Measurements from ENCODE around the gene RICTOR.
"Not testable (repeated sequence)": the region's sequence is repeated elsewhere in the genome, so short reads cannot be mapped to it uniquely, and the experiment has no call there.

RICTOR gene

DNA sequence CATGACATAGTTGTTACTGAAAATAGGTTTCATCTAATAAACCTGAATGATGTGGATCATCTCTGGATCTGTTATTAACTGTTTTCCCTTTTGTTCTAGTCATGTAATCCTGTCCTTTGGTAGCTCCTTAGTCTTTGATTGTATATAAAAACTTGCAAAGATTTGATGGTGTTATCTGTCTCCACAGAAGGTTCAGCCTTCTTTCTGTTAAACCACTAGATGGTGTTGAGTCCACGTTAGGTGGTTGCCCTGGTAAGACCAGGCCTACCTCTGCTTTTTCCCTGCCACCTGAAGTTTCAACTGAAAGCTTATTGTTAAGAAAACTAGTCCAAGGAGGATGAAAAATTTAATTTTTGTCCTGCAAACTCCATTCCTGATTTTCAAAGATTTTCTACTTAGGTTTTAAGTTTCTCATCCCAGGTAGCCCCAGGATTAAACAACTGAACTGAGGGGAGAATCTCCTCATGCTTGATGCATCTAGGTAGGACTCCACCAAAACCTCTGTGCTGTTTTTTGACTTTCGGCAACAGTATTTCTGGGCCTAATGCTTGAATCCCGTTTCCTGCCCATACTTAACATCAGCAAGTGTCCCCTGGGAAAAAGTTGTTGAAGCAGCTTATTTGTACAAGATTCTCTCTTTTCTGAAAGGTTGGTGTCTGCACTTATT, 68.5 kb downstream of the RICTOR start:
- DNase-seq = no peak

DNA sequence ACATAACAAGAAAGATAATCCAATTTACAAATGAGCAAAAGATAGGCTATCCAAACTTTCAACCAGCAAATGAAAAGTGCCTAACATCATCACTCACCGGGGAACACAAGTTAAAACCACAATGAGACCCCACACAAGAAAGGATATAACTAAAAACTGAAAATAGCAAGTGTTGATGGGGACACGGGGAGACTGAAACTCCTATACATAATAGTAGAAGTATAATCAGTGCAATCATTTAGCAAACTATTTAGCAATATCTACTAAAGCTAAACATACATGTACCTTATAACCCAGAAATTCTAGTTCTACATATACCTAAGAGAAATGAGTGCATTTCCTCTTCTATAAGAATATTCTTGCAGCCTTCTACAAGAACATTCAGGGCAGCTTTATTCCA, 72.5 kb downstream of the RICTOR start:
- DNase-seq = no peak

DNA sequence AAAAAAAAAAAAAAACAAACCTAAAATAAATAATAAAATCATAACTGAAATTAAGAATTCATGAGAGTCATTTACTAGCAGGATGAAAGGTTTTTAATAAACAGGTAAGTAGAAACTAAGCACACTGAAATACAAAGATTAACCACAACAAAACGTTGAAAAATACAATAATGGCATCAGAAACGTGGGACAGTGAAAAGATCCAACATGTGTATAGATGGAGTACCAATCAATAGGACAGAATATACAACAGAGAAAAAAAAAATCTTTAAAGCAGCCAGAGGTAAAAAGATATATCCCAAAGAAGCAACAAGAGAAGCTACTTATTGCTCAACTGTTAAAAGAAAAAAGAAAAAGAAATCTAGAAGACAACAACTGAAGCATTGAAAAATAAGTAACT, 75.2 kb downstream of the RICTOR start:
- DNase-seq = no peak

DNA sequence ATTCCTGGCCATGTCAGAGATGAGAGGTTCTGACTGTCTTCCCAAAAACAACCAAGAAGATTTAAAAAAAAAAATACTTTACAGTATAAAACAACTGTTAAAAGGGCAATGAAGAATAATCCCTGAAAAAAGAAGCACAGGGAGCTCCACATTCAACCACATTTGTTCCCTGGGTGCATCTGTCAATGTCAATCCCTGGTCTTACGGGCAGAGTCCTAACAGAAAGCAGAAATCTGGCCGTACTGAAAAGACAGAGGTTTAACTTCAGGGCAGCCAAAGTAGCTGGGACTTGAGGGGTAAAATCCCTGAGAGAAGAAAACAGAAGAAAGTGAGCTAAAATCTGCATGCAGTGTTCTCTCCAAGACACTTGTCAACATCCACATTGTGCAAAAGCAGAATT, 76.6 kb downstream of the RICTOR start:
- no peak for DNase-seq

DNA sequence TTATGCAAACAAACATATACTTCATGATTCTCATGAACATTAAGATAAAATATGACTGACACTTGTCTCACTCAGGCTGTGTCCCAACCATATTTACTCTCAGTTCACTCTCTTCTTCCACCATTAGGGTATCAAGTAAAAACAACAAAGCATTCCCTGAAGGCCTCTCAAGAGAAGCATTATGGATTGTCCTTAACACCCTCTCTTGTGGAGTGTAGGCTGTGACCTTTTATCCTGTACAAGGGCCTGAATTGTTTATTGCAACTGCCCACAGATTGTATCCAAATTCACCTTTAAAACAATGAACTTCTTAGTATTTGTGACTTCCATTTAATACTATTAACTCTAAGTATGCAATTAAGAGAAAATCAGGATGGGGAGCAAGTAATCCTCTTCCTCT, 78.1 kb downstream of the RICTOR start:
- DNase-seq = no peak

DNA sequence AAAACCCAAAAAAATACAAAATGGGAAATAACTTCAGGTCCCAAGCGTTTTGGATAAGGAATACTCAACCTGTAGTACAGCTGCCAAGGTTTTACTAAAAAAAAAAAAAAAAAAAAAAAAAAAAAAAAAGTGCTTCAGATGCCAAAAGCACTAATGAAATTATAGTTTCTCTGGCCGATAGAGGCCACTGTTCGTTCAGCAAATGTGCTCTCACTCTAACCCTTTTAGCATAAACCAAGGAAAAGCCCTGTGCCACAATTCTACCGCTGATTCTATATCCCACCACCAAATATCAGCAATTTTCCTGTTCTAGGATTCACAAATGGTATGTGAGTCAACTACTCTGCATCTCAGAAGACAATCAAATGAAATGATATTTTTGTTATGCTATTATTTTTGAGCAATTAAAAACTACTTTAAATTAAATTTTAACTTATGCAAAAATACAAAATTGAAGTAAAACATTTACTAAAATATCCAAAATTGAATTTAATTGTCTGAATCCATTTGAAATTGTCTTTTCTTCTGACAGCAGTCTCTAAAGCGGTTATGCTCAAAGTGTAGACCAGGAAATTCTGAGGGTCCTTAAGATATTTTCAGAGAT, 79.8 kb downstream of the RICTOR start:
- DNase-seq = no peak

DNA sequence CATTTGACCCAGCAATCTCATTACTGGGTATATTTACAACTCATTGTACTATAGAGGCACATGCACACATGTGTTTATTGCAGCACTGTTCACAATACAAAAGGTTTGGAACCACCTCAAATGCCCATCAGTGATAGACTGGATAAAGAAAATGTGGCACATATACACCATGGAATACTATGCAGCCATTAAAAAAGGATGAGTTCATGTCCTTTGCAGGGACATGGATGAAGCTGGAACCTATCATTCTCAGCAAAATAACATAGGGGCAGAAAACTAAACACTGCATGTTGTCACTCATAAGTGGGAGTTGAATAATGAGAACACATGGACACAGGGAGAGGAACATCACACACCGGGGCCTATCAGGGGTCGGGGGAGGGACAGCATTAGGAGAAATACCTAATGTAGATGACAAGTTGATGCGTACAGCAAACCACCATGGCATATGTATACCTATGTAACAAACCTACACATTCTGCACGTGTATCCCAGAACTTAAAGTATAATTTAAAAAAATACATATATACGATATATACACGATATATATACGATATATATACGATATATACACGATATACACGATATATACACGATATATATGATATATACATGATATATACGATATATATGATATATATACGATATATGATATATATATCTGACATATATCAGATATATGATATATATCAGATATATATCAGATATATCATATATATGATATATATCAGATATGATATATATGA, 84.1 kb downstream of the RICTOR start:
- DNase-seq = not testable (repeated sequence)

DNA sequence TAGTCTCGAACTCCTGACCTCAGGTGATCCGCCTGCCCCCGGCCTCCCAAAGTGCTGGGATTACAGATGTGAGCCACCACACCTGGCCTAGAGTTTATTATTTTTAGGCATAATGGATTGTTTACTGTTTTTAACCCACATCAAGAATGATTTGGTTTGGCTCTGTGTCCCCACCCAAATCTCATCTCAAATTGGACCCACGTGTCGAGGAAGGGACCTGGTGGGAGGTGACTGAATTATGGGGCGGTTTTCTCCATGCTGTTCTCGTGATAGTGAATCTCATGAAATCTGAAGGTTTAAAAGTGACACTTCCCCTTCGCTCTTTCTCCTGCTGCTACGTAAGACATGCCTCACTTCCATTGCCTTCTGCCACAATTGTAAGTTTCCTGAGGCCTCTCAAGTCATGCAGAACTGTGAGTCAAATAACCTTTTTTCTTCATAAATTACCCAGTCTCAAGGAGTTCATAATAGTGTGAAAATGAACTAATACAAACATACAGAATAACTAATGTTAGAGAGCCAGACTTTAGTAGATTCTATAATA, 88.2 kb downstream of the RICTOR start:
- no peak for DNase-seq

DNA sequence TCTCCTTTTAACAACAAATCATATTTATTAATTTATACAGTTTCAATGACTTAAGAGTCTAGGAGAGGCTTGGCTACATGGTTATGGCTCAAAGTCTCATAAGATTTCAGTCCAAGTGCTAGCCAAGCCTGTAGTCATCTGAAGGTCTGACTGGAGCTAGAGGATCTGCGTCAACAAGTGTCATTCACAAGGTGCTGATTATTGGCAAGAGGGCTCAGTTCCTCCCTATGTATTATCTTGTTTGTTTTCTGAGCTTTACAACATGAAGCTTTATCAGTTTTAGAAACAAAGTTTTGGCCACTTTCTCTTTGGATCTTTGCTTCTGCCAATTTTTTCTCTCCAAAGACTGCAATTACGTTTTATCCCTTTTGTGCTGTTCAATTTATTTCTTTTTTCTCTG, 94.7 kb downstream of the RICTOR start:
- no peak for DNase-seq

DNA sequence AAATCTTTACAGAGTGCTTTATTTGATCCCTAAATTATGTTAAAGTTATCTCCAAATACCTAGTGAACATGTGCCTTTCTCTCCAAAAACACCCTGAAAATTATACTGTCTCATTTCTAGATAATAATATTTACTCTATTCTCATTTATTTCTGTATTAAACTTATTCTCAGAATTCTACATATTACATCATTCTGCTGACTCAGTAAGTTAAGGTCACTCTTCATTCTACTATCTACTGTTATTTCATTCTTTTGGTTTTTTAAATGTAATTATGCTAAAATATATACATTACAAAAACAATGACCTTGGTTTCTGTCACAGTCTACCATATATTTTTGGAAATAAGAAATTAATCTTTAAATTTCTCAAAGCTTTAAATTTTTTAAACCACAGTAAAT, 96.2 kb downstream of the RICTOR start:
- no peak for DNase-seq

DNA sequence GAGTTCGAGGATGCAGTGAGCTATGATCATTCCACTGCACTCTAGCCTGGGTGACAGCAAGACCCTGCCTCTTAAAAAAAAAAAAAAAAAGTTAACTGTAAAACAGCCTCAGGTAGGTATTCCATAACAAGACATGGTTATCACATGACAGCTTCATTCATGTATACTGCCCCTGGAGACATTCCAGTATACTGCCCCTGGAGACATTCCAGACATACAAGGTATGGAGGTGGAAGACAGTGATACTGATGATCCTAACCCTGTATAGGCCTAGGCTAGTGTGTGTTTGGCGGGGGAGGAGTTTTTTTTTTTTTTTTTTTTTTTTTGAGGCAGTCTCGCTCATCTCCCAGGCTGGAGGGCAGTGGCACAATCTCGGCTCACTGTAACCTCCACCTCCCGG, 105.5 kb downstream of the RICTOR start:
- DNase-seq = no peak

DNA sequence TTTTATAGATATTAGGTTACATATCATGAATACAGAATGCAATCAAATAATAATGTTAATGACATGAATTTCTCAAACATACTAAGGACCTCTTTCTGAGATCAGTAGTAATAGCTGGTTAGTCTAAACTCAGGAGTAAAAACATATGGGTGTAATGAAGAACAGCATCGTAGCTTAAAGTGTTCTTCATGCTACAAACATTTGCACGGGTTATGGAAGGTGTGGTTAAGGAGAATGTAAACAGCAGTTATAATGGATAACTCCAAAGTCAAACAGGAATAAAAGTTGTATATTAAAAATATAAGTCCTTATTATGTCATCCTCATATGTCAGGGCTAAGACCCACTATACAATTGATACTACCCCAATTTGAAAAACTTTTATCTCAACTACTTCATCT, 112.5 kb downstream of the RICTOR start:
- no peak for DNase-seq

DNA sequence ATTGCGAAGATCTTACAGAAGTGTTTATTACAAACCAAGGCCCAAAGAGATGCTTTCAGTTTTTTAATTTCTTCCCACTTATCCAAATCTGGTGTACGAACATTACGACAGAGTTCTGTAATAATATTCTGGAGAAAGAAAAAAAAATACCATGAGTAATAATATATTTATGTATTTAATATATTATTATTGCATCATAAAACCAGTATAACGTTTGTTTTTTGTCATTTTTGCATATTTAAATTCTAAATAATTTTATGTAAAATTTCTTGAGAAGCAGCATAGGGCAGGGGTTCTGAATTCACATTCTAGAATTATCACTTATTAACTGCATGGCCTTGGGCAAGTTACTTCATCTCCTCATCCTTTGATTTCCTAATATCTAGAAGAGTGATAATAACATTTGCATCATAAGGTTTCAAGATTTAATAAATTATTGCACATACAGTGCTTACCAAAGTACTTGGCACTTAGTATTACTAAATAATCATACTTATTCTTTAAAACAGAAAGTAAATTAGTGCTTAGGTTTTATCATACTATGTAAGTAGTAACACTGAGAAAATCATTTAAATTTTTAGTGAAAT, 120.7 kb downstream of the RICTOR start:
- no peak for DNase-seq

DNA sequence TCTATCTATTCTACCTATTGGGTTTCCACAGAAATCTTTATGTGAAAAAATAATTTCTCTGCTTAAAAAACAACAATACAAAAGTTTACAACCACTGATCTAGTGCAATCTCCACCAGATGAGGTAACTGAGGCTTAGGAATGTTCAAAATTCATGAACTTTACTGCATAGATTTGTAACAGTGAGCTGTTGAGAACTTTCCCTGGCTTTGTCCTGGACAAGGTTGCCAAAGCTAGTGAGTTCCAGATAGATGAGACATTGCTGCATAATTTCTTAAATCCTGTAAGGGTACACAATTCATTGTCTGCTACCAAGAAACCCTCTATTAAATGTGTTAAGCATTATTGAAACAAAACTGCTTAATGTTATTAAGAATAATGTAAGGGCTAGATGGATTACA, 125.7 kb downstream of the RICTOR start:
- DNase-seq = no peak

DNA sequence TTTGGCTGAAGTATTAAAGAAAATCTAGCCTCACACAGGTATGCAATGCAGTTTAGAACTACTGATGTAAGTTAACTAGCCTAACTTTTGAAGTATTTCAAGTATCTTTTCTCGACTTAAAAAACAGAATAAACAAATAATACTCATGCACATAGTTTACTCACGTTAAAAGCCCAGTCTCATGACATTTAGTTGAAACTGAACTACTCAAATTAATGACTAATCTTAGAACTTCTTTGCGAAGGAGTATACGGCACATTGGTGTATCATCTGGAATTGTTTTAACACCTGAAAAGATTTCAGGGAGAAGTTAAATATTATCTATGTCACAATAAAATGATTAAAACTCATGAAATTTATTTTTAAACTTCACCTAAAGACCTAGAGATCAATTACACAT, 129.9 kb downstream of the RICTOR start:
- no peak for DNase-seq

DNA sequence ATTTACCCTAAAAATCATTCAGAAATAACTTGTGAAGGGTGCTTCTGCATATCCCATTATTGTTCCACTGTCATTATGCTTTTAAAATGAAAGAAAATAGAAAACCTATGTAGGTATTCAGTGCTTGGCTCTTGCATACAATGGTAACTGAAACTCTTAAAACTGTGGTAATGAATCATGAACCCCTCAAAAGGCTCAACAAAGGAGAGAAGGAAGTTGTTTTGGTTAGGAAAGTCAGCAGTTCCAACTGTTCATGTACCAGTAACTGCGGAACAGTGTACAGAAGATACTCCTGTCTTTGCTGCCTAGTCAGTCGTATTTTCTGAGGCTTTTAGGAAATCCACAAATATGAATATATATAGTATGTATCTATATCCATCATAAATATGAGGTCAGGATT, 132.3 kb downstream of the RICTOR start:
- no peak for DNase-seq

DNA sequence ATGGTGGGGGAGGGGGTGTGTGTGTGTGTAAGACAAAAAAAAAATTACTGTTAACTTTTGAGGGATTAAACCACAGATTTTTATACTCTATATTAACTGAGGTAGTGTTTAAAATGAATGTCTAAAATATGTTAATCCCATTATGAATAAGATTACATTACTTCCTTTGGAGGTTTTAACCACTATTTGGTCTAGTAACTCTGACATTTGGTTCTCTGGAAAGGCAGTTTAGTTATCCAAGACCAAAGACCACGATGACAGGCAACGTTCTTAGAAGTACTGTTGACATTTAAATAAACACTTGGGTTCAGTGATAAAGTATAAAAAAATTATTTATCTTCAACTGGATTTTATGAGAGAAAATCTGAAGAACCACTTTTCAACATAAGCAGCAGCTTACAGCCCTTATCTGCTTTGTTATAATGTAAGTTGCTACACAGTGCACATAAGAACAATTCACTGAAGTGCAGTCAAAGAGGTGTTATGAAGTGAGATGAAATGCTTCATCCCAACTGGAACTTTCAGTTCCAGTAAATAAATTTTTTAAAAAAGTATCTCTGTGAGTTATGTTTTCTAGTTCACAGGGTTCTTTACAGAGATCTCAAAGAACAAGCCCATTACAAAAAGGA, 133.9 kb downstream of the RICTOR start:
- DNase-seq = no peak

DNA sequence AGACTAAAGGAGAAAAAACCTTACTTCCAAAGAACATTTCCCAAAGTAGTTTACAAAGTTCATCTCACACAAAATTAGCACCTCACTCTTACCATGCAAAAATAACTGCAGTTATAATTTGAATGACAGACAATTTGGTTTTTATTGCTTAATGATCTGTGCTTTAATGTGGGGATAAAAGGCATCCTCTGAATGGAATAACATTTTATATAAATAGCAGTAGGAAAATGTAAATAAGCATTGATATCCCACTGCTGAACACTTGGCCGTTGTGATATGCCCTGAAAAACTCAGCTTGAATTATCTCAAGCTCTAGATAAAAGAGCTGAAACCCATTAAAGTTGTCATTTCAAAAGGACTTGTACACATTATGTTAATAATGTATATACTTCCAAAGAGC, 135.2 kb downstream of the RICTOR start:
- DNase-seq = no peak

DNA sequence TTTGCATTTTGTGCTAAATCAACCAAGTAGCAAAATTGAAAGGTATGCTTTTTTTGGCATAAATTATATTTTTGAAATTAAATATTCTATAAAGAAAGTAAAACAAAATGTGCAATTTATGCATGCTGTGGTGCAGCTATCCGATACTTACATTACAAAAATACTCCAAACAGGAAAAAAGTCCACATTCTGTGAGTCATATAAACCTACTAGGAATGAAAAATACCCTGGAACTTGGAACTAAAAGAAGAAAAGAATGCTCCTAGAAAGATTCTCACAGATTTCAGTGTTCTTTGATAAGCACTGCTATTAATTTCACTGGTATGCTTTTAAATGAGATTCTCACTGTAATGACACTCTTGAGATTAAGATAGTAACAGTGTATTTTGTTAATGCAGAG, 135.8 kb downstream of the RICTOR start:
- no peak for DNase-seq

DNA sequence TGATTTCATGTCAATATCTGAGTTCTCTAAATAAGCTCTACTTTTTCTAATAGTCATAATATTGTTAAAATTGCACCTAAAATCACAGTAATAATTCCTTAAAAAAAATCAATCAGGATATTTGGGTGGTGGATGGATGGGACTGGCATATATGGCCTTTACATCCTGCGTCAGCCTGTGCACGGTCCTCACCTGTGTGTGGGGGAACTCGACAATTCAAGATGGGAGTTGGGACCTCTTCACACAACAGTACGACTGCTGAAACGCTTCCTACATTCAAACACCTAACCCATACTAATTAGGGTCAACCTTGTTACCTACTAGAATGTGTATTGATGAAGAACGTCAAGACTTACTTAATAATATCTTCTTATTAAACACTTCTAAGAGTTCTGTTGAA, 137.9 kb downstream of the RICTOR start:
- no peak for DNase-seq

DNA sequence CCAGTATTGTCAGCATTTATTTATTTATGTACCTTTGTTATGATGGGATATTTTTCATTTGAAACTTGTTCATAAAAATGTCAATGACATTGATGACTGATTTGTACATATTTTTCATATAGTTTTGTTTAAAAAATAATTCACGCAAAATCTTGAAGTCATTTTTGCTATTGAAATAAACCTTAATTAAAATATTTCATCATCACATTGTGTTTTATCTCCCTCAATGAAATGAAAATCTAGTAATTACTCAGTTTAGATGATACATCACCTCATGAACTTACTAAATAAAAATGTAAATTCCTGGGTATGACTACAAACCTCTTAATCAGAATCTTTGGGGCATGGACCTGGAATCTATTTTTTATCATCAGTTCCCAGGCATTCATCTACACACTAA, 138.8 kb downstream of the RICTOR start:
- DNase-seq = no peak

DNA sequence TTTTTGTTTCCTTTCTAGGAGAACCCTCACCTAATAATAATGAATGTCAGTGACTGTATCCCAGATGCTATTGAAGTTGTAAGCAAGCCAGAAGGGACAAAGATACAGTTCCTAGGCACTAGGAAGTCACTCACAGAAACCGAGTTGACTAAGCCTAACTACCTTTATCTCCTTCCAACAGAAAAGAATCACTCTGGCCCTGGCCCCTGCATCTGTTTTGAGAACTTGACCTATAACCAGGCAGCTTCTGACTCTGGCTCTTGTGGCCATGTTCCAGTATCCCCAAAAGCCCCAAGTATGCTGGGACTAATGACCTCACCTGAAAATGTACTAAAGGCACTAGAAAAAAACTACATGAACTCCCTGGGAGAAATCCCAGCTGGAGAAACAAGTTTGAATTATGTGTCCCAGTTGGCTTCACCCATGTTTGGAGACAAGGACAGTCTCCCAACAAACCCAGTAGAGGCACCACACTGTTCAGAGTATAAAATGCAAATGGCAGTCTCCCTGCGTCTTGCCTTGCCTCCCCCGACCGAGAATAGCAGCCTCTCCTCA, 141.3 kb downstream of the RICTOR start:
- DNase-seq = no peak

DNA sequence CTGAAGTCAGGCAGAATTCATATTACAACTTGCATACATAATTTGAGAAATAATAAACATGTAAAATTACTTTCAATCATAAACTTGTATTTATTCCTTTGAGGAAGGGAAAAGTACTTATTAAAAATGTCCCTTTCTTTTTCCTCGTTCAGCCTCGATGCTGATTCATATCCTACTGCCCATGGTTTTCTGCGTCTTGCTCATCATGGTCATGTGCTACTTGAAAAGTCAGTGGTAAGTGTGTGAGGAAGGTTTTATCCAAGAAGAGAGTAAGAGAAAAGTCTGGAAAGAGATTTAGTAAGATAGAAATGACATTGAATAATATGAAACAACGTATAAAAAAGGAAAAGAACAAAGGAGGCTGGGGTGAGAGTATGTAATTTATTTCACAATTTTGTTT, 142.5 kb downstream of the RICTOR start:
- DNase-seq = no peak

Measured in activated CD4-positive, CD25-positive, alpha-beta regulatory T cell treated with anti-CD3 and anti-CD28 coated beads, Interleukin-2, amount 50 U/mL, for 72 hours (primary cell).